Dedifferentiated amniotic fluid mesenchymal stem cell (primary cell): ENCODE results near the gene RPL13.
A peak's percentile ranks its signal among the peaks of the same experiment; 100 is the strongest.

Source experiments
- DNase-seq: peaks from one replicate; pipeline ENCODE4 v3.0.0-alpha.2; 2016; ENCODE audit errors: extremely low spot score

Gene RPL13

GRCh38 chr16:89599451-89599858 is 39.0 kb downstream of the RPL13 start:
- no peak for DNase-seq

- DNase-seq, result no peak
Measured at GRCh38 chr16:89599902-89600301, 39.4 kb downstream of the RPL13 start.

GRCh38 chr16:89600427-89600826 is 39.9 kb downstream of the RPL13 start:
- DNase-seq, result no peak

DNA sequence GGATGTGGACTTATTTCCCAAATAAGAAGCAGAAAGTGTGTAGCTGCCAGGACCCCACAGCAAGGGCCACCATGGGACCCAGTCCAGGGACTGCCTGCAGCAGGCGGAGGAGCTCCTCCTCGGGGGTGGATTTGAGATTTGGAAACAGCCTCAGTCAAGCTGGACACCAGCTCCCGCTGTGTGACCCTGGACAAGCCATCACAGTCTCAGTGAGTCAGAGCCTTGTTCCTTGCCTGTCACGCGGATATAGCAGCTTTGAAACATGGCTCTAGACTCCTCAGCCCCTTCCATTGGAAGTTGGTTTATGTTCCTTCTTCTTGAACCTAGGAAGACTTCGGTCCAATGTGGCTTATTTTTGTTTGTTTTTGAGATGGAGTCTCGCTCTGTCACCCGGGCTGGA is 40.5 kb downstream of the RPL13 start:
- DNase-seq, result no peak

- no peak for DNase-seq
Measured at GRCh38 chr16:89601906-89602272, 41.4 kb downstream of the RPL13 start.

- DNase-seq, result peak; percentile 67
Measured at GRCh38 chr16:89602273-89602951, 41.9 kb downstream of the RPL13 start.

DNA sequence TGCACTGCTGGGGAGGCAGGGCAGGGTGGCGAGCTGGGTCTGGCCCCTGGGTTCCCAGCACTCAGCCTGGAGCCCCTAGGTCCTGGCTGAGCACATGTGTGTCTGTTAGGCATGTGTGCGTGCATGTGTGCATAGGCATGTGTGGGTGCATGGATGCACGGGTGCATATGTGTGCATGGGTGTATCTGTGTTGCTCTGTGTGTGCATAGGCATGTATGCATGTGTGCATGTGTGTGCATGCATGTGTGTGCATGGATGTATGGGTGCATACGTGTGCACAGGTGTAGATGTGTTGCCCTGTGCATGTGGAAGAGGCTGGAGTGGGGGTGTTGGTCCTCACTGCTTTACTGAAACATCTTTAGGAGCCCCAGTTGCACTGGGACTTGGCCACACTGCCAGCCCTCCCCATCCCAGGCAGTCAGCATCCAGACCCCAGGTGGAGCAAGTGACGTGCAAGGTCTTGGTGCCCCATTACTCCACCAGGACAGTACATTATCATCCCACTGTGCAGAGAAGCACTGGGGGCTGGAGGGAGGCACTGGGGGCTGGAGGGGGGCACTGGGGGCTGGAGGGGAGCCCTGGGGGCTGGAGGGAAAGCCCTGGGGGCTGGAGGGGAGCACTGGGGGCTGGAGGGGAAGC is 42.6 kb downstream of the RPL13 start:
- no peak for DNase-seq

DNA sequence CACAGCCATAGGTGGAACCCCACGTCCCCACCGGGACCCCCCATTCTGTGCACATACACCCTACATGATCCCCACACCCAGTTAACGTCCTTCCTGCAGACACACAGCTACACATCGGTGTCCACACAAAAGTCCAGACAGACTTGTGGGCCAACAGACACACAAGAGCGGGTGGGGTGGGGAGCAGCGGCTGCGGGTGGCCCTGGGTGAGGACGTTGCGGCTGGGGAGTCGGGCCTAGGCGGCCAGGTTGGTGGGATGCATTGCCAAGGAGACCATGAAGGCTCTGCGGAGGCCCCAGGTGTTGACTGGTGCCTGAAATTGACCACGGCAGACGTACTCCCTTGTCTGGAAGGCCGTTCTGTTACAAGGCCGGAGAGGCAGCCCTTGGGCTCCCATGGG is 44.3 kb downstream of the RPL13 start:
- DNase-seq, result no peak

DNA sequence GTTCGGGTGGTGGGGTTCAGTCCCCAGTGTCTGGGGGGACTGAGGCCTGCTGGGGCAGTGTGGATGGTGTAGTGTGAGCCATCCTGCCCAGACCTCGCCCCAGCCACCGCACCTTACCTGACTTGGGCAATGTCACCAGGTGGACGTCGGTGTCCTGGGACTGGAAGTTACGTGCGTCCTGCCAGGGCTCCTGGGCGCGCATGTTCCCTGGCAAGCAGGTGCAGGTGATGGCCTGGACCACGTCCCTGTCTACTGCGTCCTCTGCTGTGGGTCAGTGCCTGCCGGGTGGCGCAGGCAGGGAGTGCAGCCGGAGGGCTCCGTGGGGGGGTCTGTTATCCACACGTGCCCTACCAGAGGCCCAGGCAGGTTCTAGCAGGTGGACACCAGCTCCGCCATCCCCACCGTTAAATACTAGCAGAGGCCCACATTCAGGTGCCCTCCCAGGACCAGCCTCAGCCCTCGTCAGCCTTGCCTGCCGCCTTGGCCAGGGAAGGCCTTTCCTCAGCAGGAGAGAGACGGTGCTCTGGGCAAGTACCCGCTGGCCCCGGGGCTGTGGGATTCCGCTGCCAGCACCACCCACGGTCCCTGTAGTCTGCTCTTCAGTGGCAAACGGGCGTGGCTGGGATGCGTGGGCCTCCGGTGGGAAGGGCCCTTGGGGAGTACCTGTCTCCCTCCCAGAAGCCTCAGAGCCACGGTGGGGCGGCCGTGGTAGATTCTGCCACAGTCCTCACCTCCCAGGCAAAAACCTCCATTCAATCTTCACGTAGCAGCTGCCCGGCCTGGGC is 44.9 kb downstream of the RPL13 start:
- no peak for DNase-seq

DNA sequence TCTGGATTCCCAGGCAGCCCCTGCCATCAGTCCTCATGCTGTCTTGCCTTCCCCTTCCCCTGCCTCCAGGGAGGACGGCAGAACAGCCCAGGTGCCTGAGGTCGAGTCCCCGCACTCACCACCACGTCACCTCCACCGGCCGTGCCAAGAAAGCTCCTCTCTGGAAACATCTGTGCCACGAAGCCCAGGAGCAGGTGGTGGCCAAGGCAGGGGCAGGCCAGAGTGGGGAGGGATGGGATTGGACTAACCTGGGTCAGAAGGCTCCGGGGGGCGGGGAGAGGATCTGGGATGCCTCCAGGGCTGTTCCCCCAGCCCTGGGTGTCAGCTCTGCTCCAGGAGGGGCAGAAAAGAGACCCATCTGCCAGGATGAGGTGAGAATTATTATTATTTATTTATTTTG is 45.5 kb downstream of the RPL13 start:
- DNase-seq, result no peak

DNA sequence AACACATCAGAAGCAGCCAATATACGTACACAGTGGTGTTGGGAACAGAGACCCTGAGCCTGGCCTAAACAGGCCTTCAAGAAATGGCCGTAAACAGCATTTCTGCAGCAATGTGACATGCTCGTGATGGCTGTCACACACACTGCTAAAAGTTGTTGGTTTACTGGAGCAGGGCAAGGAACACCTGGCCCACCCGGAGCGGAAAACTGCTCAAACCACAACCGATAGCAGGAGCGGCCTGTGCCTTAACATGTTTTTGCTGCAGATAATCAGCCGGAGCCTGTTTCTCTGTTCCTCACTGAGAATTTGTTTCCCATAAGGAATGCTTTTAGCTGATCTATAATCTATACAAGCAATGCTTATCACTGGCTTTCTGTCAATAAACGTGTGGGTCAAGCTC is 47.0 kb downstream of the RPL13 start:
- DNase-seq, result no peak

DNA sequence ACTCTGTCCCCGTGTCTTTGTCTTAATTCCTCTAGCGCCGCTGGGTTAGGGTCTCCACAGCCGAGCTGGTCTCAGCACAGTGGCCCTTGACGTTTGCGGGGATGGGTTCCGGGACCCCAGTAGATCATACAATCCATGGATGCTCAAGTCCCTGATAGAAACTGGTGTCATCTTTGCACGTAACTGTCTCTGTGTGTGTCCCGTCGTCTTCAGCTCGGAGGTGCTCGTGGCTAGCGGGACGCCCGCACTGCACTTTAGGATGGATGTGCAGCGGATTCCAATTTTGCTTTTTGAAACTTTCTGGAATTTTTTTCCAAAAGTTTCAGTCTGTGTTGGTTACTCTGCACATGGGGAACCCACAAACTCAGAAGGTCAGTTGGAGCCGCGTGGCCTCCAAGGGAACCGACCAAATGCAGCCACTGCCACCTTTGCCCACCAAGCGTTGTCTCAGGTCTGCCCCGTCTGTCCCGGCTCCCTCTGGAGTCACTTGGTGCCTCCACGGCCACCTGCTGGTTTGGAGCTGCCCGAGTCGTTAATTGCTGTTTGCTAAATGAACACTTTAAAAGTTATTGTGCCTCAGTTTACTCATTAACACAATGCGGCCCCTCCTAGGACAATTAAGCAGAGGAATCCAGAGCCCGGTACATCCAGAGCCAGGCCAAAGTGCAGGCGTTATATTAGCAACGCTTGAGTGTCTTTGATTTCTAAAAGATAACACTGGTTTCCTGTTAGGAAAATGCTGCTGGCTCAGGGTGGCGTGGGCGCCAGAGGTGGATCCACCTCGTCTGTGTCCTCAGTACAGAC is 47.7 kb downstream of the RPL13 start:
- DNase-seq, result no peak

DNA sequence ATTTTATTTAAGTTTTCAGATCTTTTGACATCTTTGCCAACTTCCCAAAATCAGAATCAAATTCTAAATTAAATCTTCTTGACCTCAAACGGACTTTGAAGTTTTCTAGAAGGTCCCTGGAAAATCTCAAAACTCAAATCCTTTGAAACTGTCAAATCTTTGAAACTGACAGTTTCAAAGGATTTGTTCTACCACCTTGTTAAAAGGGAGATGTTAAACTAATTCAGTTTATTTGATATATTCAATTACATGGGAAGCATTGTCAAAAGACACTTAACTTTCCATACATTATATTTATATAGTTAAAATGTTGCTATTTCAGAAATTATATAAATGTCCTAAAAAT is 49.6 kb downstream of the RPL13 start:
- DNase-seq, result no peak

DNA sequence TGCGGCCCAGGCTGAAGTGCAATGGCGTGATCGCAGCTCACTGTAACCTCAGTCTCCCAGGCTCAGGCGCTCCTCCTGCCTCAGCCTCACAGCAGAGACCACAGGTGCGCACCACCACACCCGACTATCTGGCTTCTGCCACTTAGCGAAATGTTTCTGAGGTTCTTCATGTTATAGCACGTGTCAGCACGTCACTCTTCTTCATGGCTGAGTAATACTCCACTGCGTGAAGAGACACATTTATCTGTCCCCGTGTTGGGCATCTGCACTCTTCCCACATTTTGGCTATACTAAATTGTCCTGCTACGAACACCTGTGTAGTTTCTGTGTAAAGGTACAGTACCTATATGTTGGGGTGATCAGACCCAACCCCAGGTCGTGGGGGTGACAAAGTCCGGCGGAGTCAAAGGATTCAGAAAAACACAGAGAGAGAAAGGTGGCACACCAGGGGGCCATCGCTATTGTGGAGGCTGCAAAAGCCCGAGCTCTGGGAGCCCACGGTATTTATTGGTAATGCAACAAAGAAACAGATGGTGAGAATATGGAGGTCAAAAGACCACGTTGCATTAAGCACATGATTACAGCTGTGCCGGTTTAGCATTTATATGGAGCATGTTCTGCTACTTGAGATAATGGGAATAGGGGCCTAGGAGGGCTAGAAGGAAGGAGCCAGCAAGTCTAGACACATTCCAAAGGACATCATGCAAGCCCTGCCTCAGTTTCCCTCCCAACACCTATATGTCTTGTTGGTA is 52.1 kb downstream of the RPL13 start:
- DNase-seq, result no peak

GRCh38 chr16:89613231-89613953 is 52.9 kb downstream of the RPL13 start, which contains the start of gene DPEP1:
Gene DPEP1, plus strand, starts transcription at chr16:89613642. Its CDS starts 16,769 bp downstream, at chr16:89630411.
- no peak for DNase-seq

DNA sequence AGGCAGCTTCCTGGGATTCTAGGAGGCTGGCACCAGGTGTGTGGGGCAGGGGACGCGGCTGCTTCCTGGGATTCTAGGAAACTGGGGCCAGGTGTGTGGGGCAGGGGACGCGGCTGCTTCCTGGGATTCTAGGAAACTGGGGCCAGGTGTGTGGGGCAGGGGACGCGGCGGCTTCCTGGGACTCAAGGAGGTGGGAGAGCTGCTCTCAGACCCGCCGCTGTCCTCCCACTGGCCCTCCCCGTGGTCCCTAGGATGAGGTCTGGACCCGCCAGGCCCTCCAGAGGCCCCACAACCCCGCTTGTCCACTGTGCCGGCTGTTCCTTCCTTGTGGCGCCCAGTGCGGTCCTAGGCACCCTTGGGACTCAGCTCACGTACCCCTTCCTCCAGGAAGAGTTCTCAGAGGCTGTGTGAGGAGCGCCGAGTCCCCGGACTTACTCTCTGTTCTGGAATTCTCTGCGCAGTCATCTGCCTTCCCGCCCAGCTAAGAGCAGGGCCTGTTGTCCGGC is 53.5 kb downstream of the RPL13 start:
- no peak for DNase-seq
